HepG2 (cell line): ENCODE data around the gene C1D. TPM values are rescaled to one million over a fixed set of nuclear protein-coding genes. Genes with fewer than 3 reads are reported as not detected.

Source experiments
- ATAC-seq: fragments of 200-7000 bp; cut with Tn5 transposase; 3 replicates; pipeline ENCODE4 v1.9.1; 2020; ENCODE audit warnings: mild to moderate bottlenecking, moderate library complexity
- BruUV-seq: library from RNA; stranded (reverse); fragments of 400-500 nt; replicated peaks from 2 replicates; lab custom pipeline; 2021; lab: Mats Ljungman, UMichigan
- CTCF ChIA-PET: fragments of 300-600 bp; formaldehyde crosslinking; extraction: SDS; loops from one replicate; lab custom pipeline; 2021; ENCODE audit warnings: low total read pairs, inconsistent platforms, low intra/inter-chr PET ratio; lab: Yijun Ruan, JAX
- POLR2A ChIA-PET: fragments of 350-600 bp; sonication (Branson Sonifier 250); formaldehyde crosslinking; loops from one replicate; lab custom pipeline; 2020; ENCODE audit warnings: antibody characterized with exemption, inconsistent platforms; lab: Yijun Ruan, JAX
- DNase-seq: peaks from one replicate; pipeline ENCODE4 v3.0.0-alpha.2; 2015; ENCODE audit warnings: low spot score
- FAIRE-seq: peaks from 3 replicates; lab custom pipeline; 2011; peaks lifted over from hg19 to GRCh38; lab: Jason Lieb, UNC
- H2AFZ ChIP-seq: one replicate; pipeline ENCODE4 v1.6.1; 2011; ENCODE audit warnings: low read length, inconsistent platforms
- H3K27ac ChIP-seq: fragments of 300-600 bp; 3 replicates; pipeline ENCODE4 v1.8.0; 2011; ENCODE audit warnings: mixed run types, mild to moderate bottlenecking, mixed read lengths, low read length, inconsistent platforms; ENCODE audit not compliant: insufficient read depth; ENCODE audit errors: extremely low read length
- H3K27me3 ChIP-seq, 2 experiments: fragments of 200-600 bp in 1 of 2; 2 replicates in 1 of 2; 3 replicates in 1 of 2; pipeline versions ENCODE4 v1.6.0 to v1.8.0; 2011; ENCODE audit warnings: low read length in 2 of 2, mild to moderate bottlenecking in 2 of 2, moderate library complexity in 2 of 2, inconsistent platforms in 1 of 2; ENCODE audit not compliant: insufficient read depth in 2 of 2, control insufficient read depth in 1 of 2
- H3K36me3 ChIP-seq, 2 experiments: fragments of 200-600 bp in 1 of 2; replicated peaks in 1 of 2; 2 replicates in 1 of 2; 3 replicates in 1 of 2; pipeline versions ENCODE4 v1.5.1 to v1.8.0; 2011; ENCODE audit warnings: low read length in 2 of 2, inconsistent platforms in 1 of 2; ENCODE audit not compliant: insufficient read depth in 2 of 2, control insufficient read depth in 1 of 2
- H3K4me1 ChIP-seq: 2 replicates; pipeline ENCODE4 v1.5.1; 2012; ENCODE audit warnings: low read length, inconsistent platforms; ENCODE audit not compliant: insufficient read depth
- H3K4me2 ChIP-seq: 2 replicates; pipeline ENCODE4 v1.6.0; 2011; ENCODE audit warnings: low read depth, low read length, inconsistent platforms
- H3K4me3 ChIP-seq, 3 experiments: fragments of 200-600 bp in 1 of 3; sonication (generic), shearing (Covaris generic) in 1 of 3; replicated peaks in 1 of 3; 2 replicates each; pipeline ENCODE4 v1.5.1; 2011 to 2016; ENCODE audit warnings: low read length in 3 of 3, inconsistent platforms in 2 of 3, low read depth in 2 of 3, mild to moderate bottlenecking in 2 of 3, control low read depth in 1 of 3, mixed read lengths in 1 of 3; ENCODE audit not compliant: insufficient read depth in 1 of 3
- H3K79me2 ChIP-seq: one replicate; pipeline ENCODE4 v1.6.1; 2011; ENCODE audit warnings: low read length, inconsistent platforms; ENCODE audit not compliant: insufficient read depth
- H3K9ac ChIP-seq: 2 replicates; pipeline ENCODE4 v1.6.0; 2011; ENCODE audit warnings: mild to moderate bottlenecking, low read depth, low read length, inconsistent platforms; ENCODE audit not compliant: insufficient read depth
- H3K9me3 ChIP-seq: 2 replicates; pipeline ENCODE4 v1.5.1; 2012; ENCODE audit warnings: mild to moderate bottlenecking, low read length
- H4K20me1 ChIP-seq: 2 replicates; pipeline ENCODE4 v1.6.0; 2011; ENCODE audit warnings: inconsistent platforms, mild to moderate bottlenecking, low read length, moderate library complexity; ENCODE audit not compliant: insufficient read depth
- FOXA1 ChIP-seq, 2 experiments: fragments of 450-650 bp in 1 of 2; sonication (generic) in 1 of 2; formaldehyde crosslinking in 1 of 2; IDR thresholded peaks; 2 replicates each; pipeline versions ENCODE4 v1.4.0 to v1.6.1; 2016 to 2020; ENCODE audit warnings: missing genetic modification reagents in 1 of 2
- ZNF382 ChIP-seq: sonication (generic); formaldehyde crosslinking; IDR thresholded peaks from 2 replicates; pipeline ENCODE4 v1.5.0; 2020; ENCODE audit warnings: missing genetic modification reagents, mild to moderate bottlenecking, borderline replicate concordance
- WGBS: methylation state at CpG from one replicate; pipeline ENCODE4 v1.1.6; 2017; ENCODE audit warnings: low lambda C conversion rate; 5-methylcytosine and 5-hydroxymethylcytosine counted together
- in situ Hi-C: cut with HindIII; loops from 2 replicates; pipeline ENCODE4 v1.10.0; 2017; ENCODE audit warnings: low pct_unique_long_range_greater_than_20kb; ENCODE audit not compliant: extremely low pct_ligation_motif_present
- intact Hi-C: fragments of 100-400 bp; cut with micrococcal nuclease; formaldehyde crosslinking; loops from one replicate; pipeline ENCODE4 v1.10.0; 2022; ENCODE audit not compliant: unreplicated experiment
- polyA plus RNA-seq, 8 experiments: library from polyadenylated mRNA; depleted of rRNA in 3 of 8; stranded (reverse) in 7 of 8; unstranded in 1 of 8; fragments of >200 nt; fragmentation: Illumina TruSeq in 4 of 8; extraction: Trizol in 4 of 8; gene quantifications; 2 replicates each; pipeline versions ENCODE4 v1.2.1 to v1.2.3, GENCODE V29; 2011 to 2016; ENCODE audit warnings: low read depth in 4 of 8, missing spikeins in 1 of 8, mixed read lengths in 1 of 8; ENCODE audit not compliant: insufficient read depth in 1 of 8
- total RNA-seq, 5 experiments: library from RNA; depleted of rRNA; stranded (reverse); fragments of >200 nt; fragmentation: Illumina TruSeq; extraction: Trizol; gene quantifications; 2 replicates each; pipeline ENCODE4 v1.2.3, GENCODE V29; 2016; ENCODE audit warnings: low read depth in 1 of 5
- TF ChIP-seq, protein P1 (sequence below): sonication (generic); formaldehyde crosslinking; IDR thresholded peaks from 2 replicates; pipeline ENCODE4 v1.5.0; 2020; ENCODE audit warnings: mild to moderate bottlenecking, missing genetic modification reagents
- TF ChIP-seq, protein P2 (sequence below): sonication (generic); formaldehyde crosslinking; IDR thresholded peaks from 2 replicates; pipeline ENCODE4 v1.5.0; 2020; ENCODE audit warnings: mild to moderate bottlenecking, missing genetic modification reagents, borderline replicate concordance
- TF ChIP-seq, protein P3 (sequence below): sonication (generic); formaldehyde crosslinking; IDR thresholded peaks from 2 replicates; pipeline ENCODE4 v1.4.0; 2020; ENCODE audit warnings: missing genetic modification reagents, borderline replicate concordance

Gene C1D
- total and polyA plus RNA-seq, 2 of the 13 experiments (the other 11 are each of a cell fraction or from before 2014, with no cell fraction given): 38.1 to 43.5 TPM

DNA sequence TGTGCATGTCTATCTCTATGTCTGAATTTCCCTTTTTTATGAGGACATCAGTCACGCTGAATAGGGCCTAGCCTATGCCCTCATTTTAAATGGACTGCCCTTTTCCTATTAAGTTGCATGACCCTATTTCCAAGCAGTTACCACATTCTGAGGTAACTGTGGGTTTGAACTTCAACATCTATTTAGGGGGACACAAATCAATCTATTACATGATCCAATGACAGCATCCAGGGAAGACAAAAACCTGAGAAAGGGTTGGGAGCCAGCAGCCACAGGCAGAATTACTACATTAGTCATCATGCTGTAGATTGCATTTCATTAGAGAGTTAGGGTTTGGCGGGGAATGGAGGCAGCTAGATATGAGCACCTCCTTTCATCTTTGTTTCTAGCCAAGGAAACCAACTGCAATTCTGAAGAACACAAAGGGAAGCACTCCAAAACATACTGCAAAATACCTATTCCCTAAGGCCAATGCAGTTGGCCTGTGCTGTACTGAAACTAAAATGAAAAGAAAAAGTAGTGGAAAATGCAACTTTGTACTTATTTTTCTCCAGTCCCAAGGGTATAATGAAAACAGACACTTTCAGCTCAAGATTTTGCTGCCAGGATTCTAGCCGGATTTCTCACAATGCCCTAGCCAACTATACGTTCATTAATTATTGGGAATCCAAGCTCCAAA, 40.4 kb upstream of the C1D start:
- POLR2A ChIA-PET: no interaction called here
- BruUV-seq: no TSS peak
- no peak for FAIRE-seq

More for the DNA sequence above, 40.4 kb upstream of the C1D start:
- no peak for DNase-seq
- Histone ChIP-seq H3K27me3 (no peaks in the 10 kb centered on the region), H2AFZ (no peak overlapping the region), H3K4me2 (no peak overlapping the region), H3K79me2 (no peaks in the 10 kb centered on the region), H3K36me3 (no peaks in the 10 kb centered on the region), H3K9me3 (no peaks in the 10 kb centered on the region), H3K4me3 (no peak overlapping the region), H3K4me1 (no peaks in the 10 kb centered on the region), H4K20me1 (no peaks in the 10 kb centered on the region; the same call in 1 of the 2 replicates), H3K27ac (no peak overlapping the region), H3K9ac (no peak overlapping the region)
- in situ Hi-C loops: no loop called here
- 41% methylated on average over 4 of the region's 4 CpGs for WGBS
- intact Hi-C loops: no loop called here
- ATAC-seq: no peak
- TF ChIP-seq, protein P1, sequence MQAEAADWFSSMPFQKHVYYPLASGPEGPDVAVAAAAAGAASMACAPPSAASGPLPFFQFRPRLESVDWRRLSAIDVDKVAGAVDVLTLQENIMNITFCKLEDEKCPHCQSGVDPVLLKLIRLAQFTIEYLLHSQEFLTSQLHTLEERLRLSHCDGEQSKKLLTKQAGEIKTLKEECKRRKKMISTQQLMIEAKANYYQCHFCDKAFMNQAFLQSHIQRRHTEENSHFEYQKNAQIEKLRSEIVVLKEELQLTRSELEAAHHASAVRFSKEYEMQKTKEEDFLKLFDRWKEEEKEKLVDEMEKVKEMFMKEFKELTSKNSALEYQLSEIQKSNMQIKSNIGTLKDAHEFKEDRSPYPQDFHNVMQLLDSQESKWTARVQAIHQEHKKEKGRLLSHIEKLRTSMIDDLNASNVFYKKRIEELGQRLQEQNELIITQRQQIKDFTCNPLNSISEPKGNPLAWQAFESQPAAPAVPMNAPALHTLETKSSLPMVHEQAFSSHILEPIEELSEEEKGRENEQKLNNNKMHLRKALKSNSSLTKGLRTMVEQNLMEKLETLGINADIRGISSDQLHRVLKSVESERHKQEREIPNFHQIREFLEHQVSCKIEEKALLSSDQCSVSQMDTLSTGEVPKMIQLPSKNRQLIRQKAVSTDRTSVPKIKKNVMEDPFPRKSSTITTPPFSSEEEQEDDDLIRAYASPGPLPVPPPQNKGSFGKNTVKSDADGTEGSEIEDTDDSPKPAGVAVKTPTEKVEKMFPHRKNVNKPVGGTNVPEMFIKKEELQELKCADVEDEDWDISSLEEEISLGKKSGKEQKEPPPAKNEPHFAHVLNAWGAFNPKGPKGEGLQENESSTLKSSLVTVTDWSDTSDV: no peak
- TF ChIP-seq, protein P2, sequence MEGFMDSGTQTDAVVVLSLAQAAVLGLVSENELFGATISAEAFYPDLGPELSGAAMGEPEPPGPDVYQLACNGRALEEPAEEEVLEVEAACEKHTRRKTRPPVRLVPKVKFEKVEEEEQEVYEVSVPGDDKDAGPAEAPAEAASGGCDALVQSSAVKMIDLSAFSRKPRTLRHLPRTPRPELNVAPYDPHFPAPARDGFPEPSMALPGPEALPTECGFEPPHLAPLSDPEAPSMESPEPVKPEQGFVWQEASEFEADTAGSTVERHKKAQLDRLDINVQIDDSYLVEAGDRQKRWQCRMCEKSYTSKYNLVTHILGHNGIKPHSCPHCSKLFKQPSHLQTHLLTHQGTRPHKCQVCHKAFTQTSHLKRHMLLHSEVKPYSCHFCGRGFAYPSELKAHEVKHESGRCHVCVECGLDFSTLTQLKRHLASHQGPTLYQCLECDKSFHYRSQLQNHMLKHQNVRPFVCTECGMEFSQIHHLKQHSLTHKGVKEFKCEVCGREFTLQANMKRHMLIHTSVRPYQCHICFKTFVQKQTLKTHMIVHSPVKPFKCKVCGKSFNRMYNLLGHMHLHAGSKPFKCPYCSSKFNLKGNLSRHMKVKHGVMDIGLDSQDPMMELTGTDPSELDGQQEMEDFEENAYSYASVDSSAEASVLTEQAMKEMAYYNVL: no peak
- no peak for TF ChIP-seq ZNF382 (CRISPR knock-in tag)
- TF ChIP-seq FOXA1 (IDR thresholded peaks at IDR 0.05): no peak
- TF ChIP-seq FOXA1 (CRISPR knock-in tag; IDR thresholded peaks at IDR 0.05): no peak
- TF ChIP-seq, protein P3, sequence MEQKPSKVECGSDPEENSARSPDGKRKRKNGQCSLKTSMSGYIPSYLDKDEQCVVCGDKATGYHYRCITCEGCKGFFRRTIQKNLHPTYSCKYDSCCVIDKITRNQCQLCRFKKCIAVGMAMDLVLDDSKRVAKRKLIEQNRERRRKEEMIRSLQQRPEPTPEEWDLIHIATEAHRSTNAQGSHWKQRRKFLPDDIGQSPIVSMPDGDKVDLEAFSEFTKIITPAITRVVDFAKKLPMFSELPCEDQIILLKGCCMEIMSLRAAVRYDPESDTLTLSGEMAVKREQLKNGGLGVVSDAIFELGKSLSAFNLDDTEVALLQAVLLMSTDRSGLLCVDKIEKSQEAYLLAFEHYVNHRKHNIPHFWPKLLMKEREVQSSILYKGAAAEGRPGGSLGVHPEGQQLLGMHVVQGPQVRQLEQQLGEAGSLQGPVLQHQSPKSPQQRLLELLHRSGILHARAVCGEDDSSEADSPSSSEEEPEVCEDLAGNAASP (CRISPR knock-in tag): no peak
- CTCF ChIA-PET: no interaction called here
